WI38 (cell line): ENCODE measurements around the gene EVA1C.
"Not testable (repeated sequence)": the region's sequence is repeated elsewhere in the genome, so short reads cannot be mapped to it uniquely, and the experiment has no call there.

ENCODE experiments used
- H3K4me3 ChIP-seq: 2 replicates; pipeline ENCODE4 v1.5.1; 2011; ENCODE audit warnings: low read depth, mild to moderate bottlenecking, control low read depth, low read length
- CTCF ChIP-seq: IDR thresholded peaks from 2 replicates; pipeline ENCODE4 v1.5.1; 2012; ENCODE audit warnings: low read depth, mild to moderate bottlenecking, control low read depth, low read length

The EVA1C gene

GRCh38 chr21:32533611-32534010 lies 121.1 kb downstream of the EVA1C start:
- no peak for TF ChIP-seq CTCF

GRCh38 chr21:32534113-32534512 lies 121.6 kb downstream of the EVA1C start:
- no peak overlapping the region for H3K4me3 ChIP-seq
- TF ChIP-seq CTCF = no peak

More at GRCh38 chr21:32533611-32534010, 121.1 kb downstream of the EVA1C start:
- no peak overlapping the region for H3K4me3 ChIP-seq

- no peak for TF ChIP-seq CTCF
- H3K4me3 ChIP-seq = no peak overlapping the region
These were observed 123.1 kb downstream of the EVA1C start for GRCh38 chr21:32535612-32536011.

- H3K4me3 ChIP-seq = no peak overlapping the region
- no peak for TF ChIP-seq CTCF
These were observed 125.0 kb downstream of the EVA1C start for GRCh38 chr21:32537569-32537881.

- TF ChIP-seq CTCF = no peak
- no peak overlapping the region for H3K4me3 ChIP-seq
These were observed 125.8 kb downstream of the EVA1C start for GRCh38 chr21:32538147-32538792.

- H3K4me3 ChIP-seq = no peak overlapping the region
- no peak for TF ChIP-seq CTCF
These were observed 126.9 kb downstream of the EVA1C start for GRCh38 chr21:32539378-32539777.

GRCh38 chr21:32543056-32543455 lies 130.6 kb downstream of the EVA1C start:
- not testable (repeated sequence) for H3K4me3 ChIP-seq

GRCh38 chr21:32543975-32544374 lies 131.5 kb downstream of the EVA1C start:
- TF ChIP-seq CTCF = no peak
- H3K4me3 ChIP-seq = no peak overlapping the region
